DOHH2 (cell line): ENCODE measurements around the gene KIAA1328.

ENCODE experiments used
- H3F3A ChIP-seq: fragments of 200-600 bp; sonication (generic), shearing (Covaris generic); 2 replicates; pipeline ENCODE4 v1.6.0; 2016; ENCODE audit warnings: antibody characterized with exemption, mild to moderate bottlenecking; ENCODE audit not compliant: control insufficient read depth, insufficient read depth
- H3K27ac ChIP-seq: fragments of 200-600 bp; sonication (generic); 2 replicates; pipeline ENCODE4 v1.5.1; 2014; ENCODE audit warnings: low read depth, mild to moderate bottlenecking, low read length, moderate library complexity
- H3K27me3 ChIP-seq: fragments of 200-600 bp; sonication (generic); 2 replicates; pipeline ENCODE4 v1.6.1; 2014; ENCODE audit warnings: mild to moderate bottlenecking, low read length, mixed read lengths; ENCODE audit not compliant: control insufficient read depth
- H3K36me3 ChIP-seq: fragments of 200-600 bp; sonication (generic); 2 replicates; pipeline ENCODE4 v1.6.1; 2014; ENCODE audit warnings: mild to moderate bottlenecking, low read length, moderate library complexity, mixed read lengths; ENCODE audit not compliant: control insufficient read depth
- H3K4me1 ChIP-seq: fragments of 200-600 bp; sonication (generic); 2 replicates; pipeline ENCODE4 v1.6.1; 2014; ENCODE audit warnings: mild to moderate bottlenecking, low read length, mixed read lengths; ENCODE audit not compliant: control insufficient read depth
- H3K4me2 ChIP-seq: fragments of 200-600 bp; sonication (generic); 2 replicates; pipeline ENCODE4 v1.6.0; 2014; ENCODE audit warnings: mild to moderate bottlenecking, low read length, moderate library complexity
- H3K4me3 ChIP-seq: fragments of 200-600 bp; sonication (generic); 2 replicates; pipeline ENCODE4 v1.5.1; 2014; ENCODE audit warnings: mild to moderate bottlenecking, low read length, mixed read lengths
- H3K79me2 ChIP-seq: fragments of 200-600 bp; sonication (generic); 2 replicates; pipeline ENCODE4 v1.6.1; 2014; ENCODE audit warnings: mild to moderate bottlenecking, low read length, mixed read lengths; ENCODE audit not compliant: control insufficient read depth
- H3K9me2 ChIP-seq: fragments of 200-600 bp; sonication (generic); replicated peaks from 2 replicates; pipeline ENCODE4 v1.6.1; 2014; ENCODE audit warnings: mild to moderate bottlenecking, low read length, mixed read lengths; ENCODE audit not compliant: control insufficient read depth
- H3K9me3 ChIP-seq: fragments of 200-600 bp; sonication (generic); 2 replicates; pipeline ENCODE4 v1.6.1; 2014; ENCODE audit warnings: antibody characterized with exemption, low read length, mixed read lengths; ENCODE audit not compliant: control insufficient read depth, insufficient read depth
- H4K20me1 ChIP-seq: fragments of 200-600 bp; sonication (generic); 2 replicates; pipeline ENCODE4 v1.6.0; 2014; ENCODE audit warnings: low read depth, mild to moderate bottlenecking, antibody characterized with exemption, low read length, moderate library complexity; ENCODE audit not compliant: control insufficient read depth, insufficient read depth
- EZH2phosphoT487 ChIP-seq: fragments of 200-600 bp; sonication (generic); IDR thresholded peaks from 2 replicates; pipeline ENCODE4 v1.6.1; 2017; ENCODE audit warnings: borderline replicate concordance, mild to moderate bottlenecking, antibody characterized with exemption, low read length, moderate library complexity, mixed read lengths
- TF ChIP-seq, protein P1 (sequence below): fragments of 200-600 bp; sonication (generic); IDR thresholded peaks from one replicate; pipeline ENCODE4 v1.5.1; 2014; ENCODE audit warnings: antibody characterized with exemption, mild to moderate bottlenecking, low read depth, low read length; ENCODE audit not compliant: poor library complexity, severe bottlenecking

Gene KIAA1328

DNA sequence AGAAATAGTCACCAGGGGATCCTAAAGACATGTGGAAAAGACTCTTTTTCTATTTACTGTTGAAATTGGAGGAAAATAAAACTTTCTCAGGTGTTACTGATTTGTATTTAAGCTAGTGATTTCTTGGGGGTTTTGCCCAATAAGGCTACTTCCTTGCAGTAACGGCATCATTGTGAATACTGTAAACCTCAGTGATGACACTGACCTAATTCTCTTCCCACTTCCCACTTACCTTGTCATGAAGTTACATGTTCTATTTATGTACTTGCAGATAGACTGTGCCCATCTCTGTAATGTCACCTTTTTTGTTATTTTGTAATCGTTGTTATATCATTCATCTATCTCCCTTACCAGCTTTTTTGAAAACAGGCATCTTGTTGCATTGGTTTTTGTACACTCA is 134.5 kb downstream of the KIAA1328 start:
- no peak overlapping the region for H3K27ac ChIP-seq
- peaks cover 11% of the 10 kb centered on the region for H3K4me1 ChIP-seq
- H3K79me2 ChIP-seq, result no peaks in the 10 kb centered on the region
- no peak overlapping the region for H3K4me3 ChIP-seq
- H3F3A ChIP-seq, result no peaks in the 10 kb centered on the region
- TF ChIP-seq, protein P1, sequence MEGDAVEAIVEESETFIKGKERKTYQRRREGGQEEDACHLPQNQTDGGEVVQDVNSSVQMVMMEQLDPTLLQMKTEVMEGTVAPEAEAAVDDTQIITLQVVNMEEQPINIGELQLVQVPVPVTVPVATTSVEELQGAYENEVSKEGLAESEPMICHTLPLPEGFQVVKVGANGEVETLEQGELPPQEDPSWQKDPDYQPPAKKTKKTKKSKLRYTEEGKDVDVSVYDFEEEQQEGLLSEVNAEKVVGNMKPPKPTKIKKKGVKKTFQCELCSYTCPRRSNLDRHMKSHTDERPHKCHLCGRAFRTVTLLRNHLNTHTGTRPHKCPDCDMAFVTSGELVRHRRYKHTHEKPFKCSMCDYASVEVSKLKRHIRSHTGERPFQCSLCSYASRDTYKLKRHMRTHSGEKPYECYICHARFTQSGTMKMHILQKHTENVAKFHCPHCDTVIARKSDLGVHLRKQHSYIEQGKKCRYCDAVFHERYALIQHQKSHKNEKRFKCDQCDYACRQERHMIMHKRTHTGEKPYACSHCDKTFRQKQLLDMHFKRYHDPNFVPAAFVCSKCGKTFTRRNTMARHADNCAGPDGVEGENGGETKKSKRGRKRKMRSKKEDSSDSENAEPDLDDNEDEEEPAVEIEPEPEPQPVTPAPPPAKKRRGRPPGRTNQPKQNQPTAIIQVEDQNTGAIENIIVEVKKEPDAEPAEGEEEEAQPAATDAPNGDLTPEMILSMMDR, result no peak
- TF ChIP-seq EZH2phosphoT487, result no peak
- no peaks in the 10 kb centered on the region for H3K36me3 ChIP-seq
- H4K20me1 ChIP-seq, result no peaks in the 10 kb centered on the region
- no peak overlapping the region for H3K4me2 ChIP-seq
- H3K9me3 ChIP-seq, result no peaks in the 10 kb centered on the region
- no peaks in the 10 kb centered on the region for H3K9me2 ChIP-seq
- H3K27me3 ChIP-seq, result no peaks in the 10 kb centered on the region

DNA sequence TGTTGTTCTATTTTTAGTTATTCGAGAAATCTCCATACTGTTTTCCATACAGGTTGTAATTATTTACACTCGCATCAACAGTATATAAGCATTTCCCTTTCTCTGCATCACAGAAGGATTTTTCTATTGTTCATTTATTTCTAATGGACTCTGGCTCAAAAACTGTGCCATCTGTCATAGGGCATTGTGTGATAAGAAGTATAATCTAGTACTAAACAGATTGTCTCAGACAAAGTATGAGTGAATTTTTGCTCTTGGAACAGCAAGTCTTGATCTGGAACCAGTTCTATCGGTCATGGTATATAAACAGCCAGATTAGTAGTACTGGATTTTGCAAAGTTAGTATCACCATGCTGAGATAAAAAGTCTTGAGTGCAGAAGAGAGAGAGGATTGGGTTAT is 145.8 kb downstream of the KIAA1328 start:
- Histone ChIP-seq H3K79me2 (no peaks in the 10 kb centered on the region), H3K27ac (no peak overlapping the region), H3K4me3 (no peak overlapping the region), H3K4me2 (no peak overlapping the region), H3K27me3 (no peaks in the 10 kb centered on the region), H3K9me3 (no peaks in the 10 kb centered on the region), H3K36me3 (no peaks in the 10 kb centered on the region), H3K9me2 (no peaks in the 10 kb centered on the region), H3K4me1 (no peaks in the 10 kb centered on the region), H4K20me1 (no peaks in the 10 kb centered on the region), H3F3A (no peaks in the 10 kb centered on the region)
- no peak for TF ChIP-seq EZH2phosphoT487
- TF ChIP-seq, protein P1, result no peak

DNA sequence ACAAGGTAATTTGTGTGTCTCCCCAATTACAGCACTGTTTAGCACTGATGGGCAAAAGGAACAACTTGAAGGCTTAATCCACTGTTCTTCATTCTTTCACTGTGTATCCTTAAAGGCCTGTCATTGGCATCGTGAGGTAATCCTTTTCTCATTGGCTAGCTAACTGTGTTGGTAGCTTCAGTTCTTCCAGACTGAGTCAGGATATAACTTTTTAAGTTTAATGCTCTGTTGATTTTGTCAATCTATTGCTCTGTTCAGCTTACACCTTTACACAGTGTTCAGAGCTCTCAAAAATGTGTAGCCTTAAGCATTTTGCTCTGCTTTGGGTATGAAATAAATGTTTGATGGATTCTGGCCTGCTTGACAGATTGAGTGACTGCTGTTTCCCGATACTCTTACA is 148.2 kb downstream of the KIAA1328 start:
- H3K27ac ChIP-seq, result no peak overlapping the region
- no peak overlapping the region for H3K4me3 ChIP-seq
- H3K79me2 ChIP-seq, result no peaks in the 10 kb centered on the region
- no peaks in the 10 kb centered on the region for H3K36me3 ChIP-seq
- H3K27me3 ChIP-seq, result no peaks in the 10 kb centered on the region
- no peaks in the 10 kb centered on the region for H3K4me1 ChIP-seq
- TF ChIP-seq, protein P1, result no peak
- TF ChIP-seq EZH2phosphoT487, result no peak
- no peaks in the 10 kb centered on the region for H4K20me1 ChIP-seq
- no peaks in the 10 kb centered on the region for H3K9me2 ChIP-seq
- no peaks in the 10 kb centered on the region for H3F3A ChIP-seq
- H3K9me3 ChIP-seq, result no peaks in the 10 kb centered on the region
- H3K4me2 ChIP-seq, result no peak overlapping the region

DNA sequence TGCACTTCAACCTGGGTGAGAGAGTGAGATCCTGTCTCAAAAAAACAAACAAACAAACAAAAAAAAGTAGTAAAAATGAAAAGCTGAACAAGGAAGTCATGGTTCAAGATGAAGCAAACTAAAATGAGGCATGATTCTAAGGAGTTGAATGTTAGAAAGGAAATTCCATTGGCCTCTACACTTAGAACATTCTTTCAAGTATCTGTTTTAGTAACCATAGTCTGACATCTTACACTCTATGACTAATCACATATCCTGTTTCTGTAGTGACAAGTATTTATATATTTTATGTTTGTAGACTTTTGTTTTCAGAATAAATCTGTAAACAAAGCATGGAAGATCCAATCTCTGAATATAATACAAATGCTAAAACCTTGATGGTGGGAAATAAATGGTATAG is 164.1 kb downstream of the KIAA1328 start:
- H3K4me2 ChIP-seq, result no peak overlapping the region
- TF ChIP-seq, protein P1, result no peak
- no peak for TF ChIP-seq EZH2phosphoT487

More for the DNA sequence above, 164.1 kb downstream of the KIAA1328 start:
- Histone ChIP-seq H3K27ac (no peak overlapping the region), H3K79me2 (no peaks in the 10 kb centered on the region), H3F3A (no peaks in the 10 kb centered on the region), H3K27me3 (no peaks in the 10 kb centered on the region), H3K36me3 (no peaks in the 10 kb centered on the region), H3K4me3 (no peak overlapping the region), H3K9me2 (no peaks in the 10 kb centered on the region), H3K4me1 (no peaks in the 10 kb centered on the region), H4K20me1 (no peaks in the 10 kb centered on the region), H3K9me3 (no peaks in the 10 kb centered on the region)
